Measurements from ENCODE around the gene SYNE4. TPM values are rescaled to one million over a fixed set of nuclear protein-coding genes. Genes with fewer than 3 reads are reported as not detected.

Gene SYNE4
- total RNA-seq, 1 donor from 2014 or later = 0.58 TPM

DNA sequence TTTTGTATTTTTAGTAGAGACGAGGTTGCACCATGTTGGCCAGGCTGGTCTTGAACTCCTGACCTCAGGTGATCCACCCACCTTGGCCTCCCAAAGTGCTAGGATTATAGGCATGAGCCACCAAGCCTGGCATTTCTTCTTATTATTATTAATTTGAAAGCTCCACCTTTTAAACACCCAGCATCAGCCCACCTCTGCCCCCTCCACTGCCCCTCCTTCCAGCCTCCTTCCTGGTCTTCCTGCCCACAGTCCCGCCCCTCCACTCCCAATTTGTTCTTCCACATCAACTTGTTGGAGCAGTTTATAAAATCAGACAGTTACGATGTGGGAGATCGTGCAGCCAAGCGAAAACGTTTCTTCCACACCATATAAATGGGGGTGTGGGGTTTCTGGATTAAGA, 31.9 kb upstream of the SYNE4 start:
- DNase-seq = no peak
- TF ChIP-seq, protein P1, sequence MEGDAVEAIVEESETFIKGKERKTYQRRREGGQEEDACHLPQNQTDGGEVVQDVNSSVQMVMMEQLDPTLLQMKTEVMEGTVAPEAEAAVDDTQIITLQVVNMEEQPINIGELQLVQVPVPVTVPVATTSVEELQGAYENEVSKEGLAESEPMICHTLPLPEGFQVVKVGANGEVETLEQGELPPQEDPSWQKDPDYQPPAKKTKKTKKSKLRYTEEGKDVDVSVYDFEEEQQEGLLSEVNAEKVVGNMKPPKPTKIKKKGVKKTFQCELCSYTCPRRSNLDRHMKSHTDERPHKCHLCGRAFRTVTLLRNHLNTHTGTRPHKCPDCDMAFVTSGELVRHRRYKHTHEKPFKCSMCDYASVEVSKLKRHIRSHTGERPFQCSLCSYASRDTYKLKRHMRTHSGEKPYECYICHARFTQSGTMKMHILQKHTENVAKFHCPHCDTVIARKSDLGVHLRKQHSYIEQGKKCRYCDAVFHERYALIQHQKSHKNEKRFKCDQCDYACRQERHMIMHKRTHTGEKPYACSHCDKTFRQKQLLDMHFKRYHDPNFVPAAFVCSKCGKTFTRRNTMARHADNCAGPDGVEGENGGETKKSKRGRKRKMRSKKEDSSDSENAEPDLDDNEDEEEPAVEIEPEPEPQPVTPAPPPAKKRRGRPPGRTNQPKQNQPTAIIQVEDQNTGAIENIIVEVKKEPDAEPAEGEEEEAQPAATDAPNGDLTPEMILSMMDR (IDR thresholded peaks at IDR 0.05; ENCODE audit: borderline replicate concordance) = no peak
- H3K9me3 ChIP-seq (replicated peaks) = no peaks in the 10 kb centered on the region
- no peaks in the 10 kb centered on the region for H3K27me3 ChIP-seq (ENCODE audit: low read depth)
- intact Hi-C loops (cut with micrococcal nuclease) = no loop called here
- peaks cover 14% of the 10 kb centered on the region for H3K36me3 ChIP-seq
- H3K4me3 ChIP-seq = no peak overlapping the region
- no peak overlapping the region for H3K27ac ChIP-seq (replicated peaks)
- H3K4me1 ChIP-seq = peaks cover 5% of the 10 kb centered on the region

DNA sequence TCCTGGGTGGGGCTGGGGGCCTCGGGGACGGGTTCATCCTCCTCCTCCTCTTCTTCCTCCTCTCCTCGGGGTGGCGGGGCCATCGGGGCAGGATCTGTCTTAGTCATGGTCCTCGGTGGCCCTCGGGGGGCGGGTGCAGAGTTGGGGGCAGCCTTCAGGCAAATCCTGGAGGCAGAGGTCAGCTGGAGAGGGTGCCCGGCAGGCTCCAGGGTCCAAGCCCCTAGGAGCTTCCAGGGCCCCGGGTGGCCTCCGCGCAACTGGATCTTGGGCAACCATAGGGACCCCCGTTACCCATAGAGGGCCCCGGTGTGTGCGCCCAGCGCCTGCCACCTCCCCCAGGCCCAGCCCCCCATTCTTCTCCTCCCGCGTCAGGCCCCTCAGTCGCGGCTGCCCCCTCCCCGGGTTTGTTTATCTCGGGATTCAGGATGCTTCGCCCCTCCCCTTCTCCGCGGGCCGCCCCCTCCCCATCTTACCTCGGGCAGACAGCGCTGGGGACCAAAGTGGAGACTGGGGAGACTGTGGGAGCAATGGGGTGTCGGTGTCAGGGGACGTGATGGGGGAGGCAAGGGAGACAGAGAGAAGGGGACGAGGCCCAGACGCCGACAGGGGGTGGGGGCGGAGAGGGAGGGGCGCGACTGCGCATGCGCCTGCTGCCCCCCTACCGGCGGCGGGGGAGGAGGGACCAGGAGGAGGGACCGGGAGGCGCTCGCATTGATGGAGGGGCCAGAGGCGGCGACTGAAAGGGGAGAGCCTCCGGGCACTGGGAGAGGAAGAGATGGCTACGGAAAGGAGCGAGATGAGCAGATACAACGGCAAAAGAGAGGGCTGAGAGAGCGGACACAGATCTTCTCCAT, 23.9 kb upstream of the SYNE4 start, which contains the start of gene CLIP3:
CLIP3 (minus strand) TSS at position 623 of the 854 bp plus-strand sequence; CDS start at position 107, 516 bp downstream.
- TF ChIP-seq, protein P1 (IDR thresholded peaks at IDR 0.05; ENCODE audit: borderline replicate concordance) = no peak
- peak; percentile 69 for DNase-seq
- Histone ChIP-seq H3K4me3 (peak within 1 kb of the TSS; percentile 69), H3K4me1 (peaks cover 18% of the 10 kb centered on the region), H3K27ac (replicated peaks) (peak within 1 kb of the TSS; percentile 39), H3K9me3 (replicated peaks) (no peaks in the 10 kb centered on the region), H3K36me3 (no peaks in the 10 kb centered on the region), H3K27me3 (ENCODE audit: low read depth) (peaks cover 7% of the 10 kb centered on the region)
- intact Hi-C loops (cut with micrococcal nuclease) = no loop called here

DNA sequence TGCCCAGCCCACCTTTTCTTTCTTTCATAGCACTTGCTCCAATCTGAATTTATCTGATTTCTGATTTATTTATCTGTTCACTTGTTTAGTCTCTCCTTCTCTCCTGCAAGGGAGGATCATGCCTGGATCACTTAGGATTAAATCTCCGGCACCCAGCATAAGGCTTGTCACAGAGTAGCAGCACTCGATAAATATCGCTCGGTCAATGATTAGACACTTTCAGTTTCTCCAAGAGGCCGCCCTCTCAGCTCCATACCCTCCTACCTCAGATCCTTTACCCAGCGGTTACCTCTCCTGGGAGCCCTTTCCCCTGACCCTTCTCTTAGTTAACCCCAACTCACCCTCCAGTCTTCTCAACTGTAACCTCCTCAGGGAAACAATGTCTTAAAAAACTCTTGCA, 22.7 kb upstream of the SYNE4 start:
- Histone ChIP-seq H3K36me3 (peaks cover 7% of the 10 kb centered on the region), H3K27ac (replicated peaks) (no peak overlapping the region), H3K4me1 (peaks cover 18% of the 10 kb centered on the region), H3K27me3 (ENCODE audit: low read depth) (peaks cover 7% of the 10 kb centered on the region), H3K9me3 (replicated peaks) (no peaks in the 10 kb centered on the region), H3K4me3 (no peak overlapping the region)
- intact Hi-C loops (cut with micrococcal nuclease) = no loop called here
- TF ChIP-seq, protein P1 (IDR thresholded peaks at IDR 0.05; ENCODE audit: borderline replicate concordance) = no peak
- no peak for DNase-seq

DNA sequence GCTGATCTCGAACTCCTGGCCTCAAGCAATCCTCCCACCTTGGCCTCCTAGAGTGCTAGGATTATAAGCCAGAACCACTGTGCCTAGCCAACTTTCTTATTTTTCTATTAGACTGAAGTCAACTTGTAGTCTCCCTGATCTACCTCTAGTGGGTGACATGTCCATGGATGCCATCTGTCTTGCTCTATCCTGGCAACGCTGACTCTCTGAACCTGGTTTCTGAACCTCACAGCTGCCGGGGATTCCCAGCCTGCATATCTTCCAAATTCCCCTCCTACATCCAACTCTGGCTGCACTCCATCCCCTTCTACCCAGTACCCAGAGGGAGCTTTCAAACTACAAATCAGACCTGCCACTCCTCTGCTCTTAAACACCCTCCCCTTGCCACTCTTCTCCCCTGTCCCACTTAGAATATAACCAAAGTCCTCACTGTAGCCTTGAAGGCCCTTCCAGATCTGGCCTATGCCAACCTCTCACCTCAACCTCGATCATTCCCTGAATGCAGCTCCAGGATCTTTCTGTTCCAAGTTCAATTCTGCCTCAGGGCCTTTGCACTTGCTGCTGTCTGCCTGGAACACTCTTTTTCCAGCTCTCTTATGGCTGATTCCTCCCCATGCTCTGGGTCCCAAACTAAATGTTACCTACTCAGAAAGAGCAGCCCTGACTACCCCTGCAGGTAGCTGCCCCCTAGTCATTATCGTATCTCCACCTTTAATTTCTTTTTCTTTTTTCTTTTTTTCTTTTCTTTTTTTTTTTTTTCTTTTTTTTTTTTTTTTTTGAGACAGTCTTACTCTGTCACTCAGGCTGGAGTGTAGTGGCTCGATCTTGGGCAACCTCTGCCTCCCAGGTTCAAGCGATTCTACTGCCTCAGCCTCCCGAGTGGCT, 21.9 kb upstream of the SYNE4 start:
- Histone ChIP-seq H3K27me3 (ENCODE audit: low read depth) (peaks cover 7% of the 10 kb centered on the region), H3K27ac (replicated peaks) (no peak overlapping the region), H3K9me3 (replicated peaks) (no peaks in the 10 kb centered on the region), H3K4me3 (no peak overlapping the region), H3K36me3 (peaks cover 7% of the 10 kb centered on the region), H3K4me1 (peaks cover 18% of the 10 kb centered on the region)
- DNase-seq = no peak
- TF ChIP-seq, protein P1 (IDR thresholded peaks at IDR 0.05; ENCODE audit: borderline replicate concordance) = no peak
- intact Hi-C loops (cut with micrococcal nuclease) = no loop called here

DNA sequence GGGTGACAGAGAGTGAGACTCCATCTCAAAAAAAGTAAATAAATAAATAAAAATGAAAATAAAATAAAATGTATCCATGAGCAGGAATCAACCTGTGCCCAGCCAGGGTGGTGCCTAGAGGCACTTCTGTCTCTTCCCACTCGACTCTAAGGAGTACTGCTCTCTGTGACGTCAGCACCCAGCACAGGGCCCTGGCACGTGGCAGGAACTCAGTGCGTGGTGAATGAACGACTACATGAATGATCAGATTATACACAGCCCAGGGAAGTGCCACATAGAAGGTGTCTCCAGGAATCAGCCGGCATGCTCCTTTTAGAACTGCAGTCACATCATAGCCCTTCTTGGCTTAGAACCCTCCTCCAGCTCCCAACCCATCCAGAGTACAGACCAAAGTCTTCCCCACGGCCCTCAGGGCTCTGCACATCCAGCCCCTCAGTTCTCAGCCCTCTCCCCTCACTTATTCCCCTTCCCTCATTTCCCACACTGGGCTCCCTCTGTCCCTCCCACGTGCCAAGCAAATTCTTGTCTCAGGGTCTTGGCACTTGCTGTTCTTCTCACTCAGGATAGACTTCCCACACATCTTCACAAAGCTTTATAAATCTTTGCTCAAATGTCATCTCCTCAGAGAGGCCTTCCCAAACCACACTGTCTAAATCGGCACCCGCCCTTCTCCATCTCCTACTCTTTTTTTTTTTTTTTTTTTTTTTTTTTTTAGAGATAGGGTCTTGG, 19.9 kb upstream of the SYNE4 start:
- Histone ChIP-seq H3K4me1 (peaks cover 18% of the 10 kb centered on the region), H3K9me3 (replicated peaks) (no peaks in the 10 kb centered on the region), H3K27me3 (ENCODE audit: low read depth) (peaks cover 7% of the 10 kb centered on the region), H3K27ac (replicated peaks) (no peak overlapping the region), H3K36me3 (peaks cover 15% of the 10 kb centered on the region), H3K4me3 (no peak overlapping the region)
- intact Hi-C loops (cut with micrococcal nuclease) = no loop called here
- TF ChIP-seq, protein P1 (IDR thresholded peaks at IDR 0.05; ENCODE audit: borderline replicate concordance) = no peak
- DNase-seq = no peak

Measured in left ventricle myocardium inferior (tissue), 1 donor.